ENCODE results near the gene CD209.

DNA sequence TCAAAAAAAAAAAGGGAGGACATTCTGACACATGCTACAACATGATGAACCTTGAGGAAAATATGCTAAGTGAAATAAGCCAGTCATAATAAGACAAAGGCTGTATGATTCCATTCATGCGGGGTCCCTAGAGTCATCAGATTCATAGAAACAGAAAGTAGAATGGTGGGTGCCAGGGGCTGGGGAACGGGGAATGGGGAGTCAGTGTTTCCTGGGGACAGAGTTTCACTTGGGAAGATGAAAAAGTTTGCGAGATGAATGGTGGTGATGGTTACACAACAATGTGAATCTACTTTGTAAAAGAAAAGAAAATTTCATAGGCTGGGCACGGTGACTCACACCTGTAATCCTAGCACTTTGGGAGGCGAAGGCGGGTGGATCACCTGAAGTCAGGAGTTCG is 9.3 kb downstream of the CD209 start:
- TF ChIP-seq, protein P1, sequence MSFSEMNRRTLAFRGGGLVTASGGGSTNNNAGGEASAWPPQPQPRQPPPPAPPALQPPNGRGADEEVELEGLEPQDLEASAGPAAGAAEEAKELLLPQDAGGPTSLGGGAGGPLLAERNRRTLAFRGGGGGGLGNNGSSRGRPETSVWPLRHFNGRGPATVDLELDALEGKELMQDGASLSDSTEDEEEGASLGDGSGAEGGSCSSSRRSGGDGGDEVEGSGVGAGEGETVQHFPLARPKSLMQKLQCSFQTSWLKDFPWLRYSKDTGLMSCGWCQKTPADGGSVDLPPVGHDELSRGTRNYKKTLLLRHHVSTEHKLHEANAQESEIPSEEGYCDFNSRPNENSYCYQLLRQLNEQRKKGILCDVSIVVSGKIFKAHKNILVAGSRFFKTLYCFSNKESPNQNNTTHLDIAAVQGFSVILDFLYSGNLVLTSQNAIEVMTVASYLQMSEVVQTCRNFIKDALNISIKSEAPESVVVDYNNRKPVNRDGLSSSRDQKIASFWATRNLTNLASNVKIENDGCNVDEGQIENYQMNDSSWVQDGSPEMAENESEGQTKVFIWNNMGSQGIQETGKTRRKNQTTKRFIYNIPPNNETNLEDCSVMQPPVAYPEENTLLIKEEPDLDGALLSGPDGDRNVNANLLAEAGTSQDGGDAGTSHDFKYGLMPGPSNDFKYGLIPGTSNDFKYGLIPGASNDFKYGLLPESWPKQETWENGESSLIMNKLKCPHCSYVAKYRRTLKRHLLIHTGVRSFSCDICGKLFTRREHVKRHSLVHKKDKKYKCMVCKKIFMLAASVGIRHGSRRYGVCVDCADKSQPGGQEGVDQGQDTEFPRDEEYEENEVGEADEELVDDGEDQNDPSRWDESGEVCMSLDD (tag by site-specific recombination; IDR thresholded peaks at IDR 0.05): no peak
- TF ChIP-seq, protein P2, sequence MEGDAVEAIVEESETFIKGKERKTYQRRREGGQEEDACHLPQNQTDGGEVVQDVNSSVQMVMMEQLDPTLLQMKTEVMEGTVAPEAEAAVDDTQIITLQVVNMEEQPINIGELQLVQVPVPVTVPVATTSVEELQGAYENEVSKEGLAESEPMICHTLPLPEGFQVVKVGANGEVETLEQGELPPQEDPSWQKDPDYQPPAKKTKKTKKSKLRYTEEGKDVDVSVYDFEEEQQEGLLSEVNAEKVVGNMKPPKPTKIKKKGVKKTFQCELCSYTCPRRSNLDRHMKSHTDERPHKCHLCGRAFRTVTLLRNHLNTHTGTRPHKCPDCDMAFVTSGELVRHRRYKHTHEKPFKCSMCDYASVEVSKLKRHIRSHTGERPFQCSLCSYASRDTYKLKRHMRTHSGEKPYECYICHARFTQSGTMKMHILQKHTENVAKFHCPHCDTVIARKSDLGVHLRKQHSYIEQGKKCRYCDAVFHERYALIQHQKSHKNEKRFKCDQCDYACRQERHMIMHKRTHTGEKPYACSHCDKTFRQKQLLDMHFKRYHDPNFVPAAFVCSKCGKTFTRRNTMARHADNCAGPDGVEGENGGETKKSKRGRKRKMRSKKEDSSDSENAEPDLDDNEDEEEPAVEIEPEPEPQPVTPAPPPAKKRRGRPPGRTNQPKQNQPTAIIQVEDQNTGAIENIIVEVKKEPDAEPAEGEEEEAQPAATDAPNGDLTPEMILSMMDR (tag by site-specific recombination; IDR thresholded peaks at IDR 0.05): no peak
- TF ChIP-seq ZNF24 (tag by site-specific recombination; IDR thresholded peaks at IDR 0.05): no peak
- no peak for TF ChIP-seq ZNF624 (tag by site-specific recombination; IDR thresholded peaks at IDR 0.05)
- no peak for TF ChIP-seq SP7 (tag by site-specific recombination; IDR thresholded peaks at IDR 0.05)
- TF ChIP-seq, protein P3, sequence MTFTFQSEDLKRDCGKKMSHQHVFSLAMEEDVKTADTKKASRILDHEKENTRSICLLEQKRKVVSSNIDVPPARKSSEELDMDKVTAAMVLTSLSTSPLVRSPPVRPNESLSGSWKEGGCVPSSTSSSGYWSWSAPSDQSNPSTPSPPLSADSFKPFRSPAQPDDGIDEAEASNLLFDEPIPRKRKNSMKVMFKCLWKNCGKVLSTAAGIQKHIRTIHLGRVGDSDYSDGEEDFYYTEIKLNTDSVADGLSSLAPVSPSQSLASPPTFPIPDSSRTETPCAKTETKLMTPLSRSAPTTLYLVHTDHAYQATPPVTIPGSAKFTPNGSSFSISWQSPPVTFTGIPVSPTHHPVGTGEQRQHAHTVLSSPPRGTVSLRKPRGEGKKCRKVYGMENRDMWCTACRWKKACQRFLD (tag by site-specific recombination; IDR thresholded peaks at IDR 0.05): no peak
- no peak for TF ChIP-seq ZNF10 (tag by site-specific recombination; IDR thresholded peaks at IDR 0.05)
- TF ChIP-seq, protein P4, sequence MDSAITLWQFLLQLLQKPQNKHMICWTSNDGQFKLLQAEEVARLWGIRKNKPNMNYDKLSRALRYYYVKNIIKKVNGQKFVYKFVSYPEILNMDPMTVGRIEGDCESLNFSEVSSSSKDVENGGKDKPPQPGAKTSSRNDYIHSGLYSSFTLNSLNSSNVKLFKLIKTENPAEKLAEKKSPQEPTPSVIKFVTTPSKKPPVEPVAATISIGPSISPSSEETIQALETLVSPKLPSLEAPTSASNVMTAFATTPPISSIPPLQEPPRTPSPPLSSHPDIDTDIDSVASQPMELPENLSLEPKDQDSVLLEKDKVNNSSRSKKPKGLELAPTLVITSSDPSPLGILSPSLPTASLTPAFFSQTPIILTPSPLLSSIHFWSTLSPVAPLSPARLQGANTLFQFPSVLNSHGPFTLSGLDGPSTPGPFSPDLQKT (IDR thresholded peaks at IDR 0.05; ENCODE audit: borderline replicate concordance, low read depth, low read length): no peak
- TF ChIP-seq, protein P5, sequence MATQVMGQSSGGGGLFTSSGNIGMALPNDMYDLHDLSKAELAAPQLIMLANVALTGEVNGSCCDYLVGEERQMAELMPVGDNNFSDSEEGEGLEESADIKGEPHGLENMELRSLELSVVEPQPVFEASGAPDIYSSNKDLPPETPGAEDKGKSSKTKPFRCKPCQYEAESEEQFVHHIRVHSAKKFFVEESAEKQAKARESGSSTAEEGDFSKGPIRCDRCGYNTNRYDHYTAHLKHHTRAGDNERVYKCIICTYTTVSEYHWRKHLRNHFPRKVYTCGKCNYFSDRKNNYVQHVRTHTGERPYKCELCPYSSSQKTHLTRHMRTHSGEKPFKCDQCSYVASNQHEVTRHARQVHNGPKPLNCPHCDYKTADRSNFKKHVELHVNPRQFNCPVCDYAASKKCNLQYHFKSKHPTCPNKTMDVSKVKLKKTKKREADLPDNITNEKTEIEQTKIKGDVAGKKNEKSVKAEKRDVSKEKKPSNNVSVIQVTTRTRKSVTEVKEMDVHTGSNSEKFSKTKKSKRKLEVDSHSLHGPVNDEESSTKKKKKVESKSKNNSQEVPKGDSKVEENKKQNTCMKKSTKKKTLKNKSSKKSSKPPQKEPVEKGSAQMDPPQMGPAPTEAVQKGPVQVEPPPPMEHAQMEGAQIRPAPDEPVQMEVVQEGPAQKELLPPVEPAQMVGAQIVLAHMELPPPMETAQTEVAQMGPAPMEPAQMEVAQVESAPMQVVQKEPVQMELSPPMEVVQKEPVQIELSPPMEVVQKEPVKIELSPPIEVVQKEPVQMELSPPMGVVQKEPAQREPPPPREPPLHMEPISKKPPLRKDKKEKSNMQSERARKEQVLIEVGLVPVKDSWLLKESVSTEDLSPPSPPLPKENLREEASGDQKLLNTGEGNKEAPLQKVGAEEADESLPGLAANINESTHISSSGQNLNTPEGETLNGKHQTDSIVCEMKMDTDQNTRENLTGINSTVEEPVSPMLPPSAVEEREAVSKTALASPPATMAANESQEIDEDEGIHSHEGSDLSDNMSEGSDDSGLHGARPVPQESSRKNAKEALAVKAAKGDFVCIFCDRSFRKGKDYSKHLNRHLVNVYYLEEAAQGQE (tag by site-specific recombination; IDR thresholded peaks at IDR 0.05): no peak
- no peak for TF ChIP-seq HOXC10 (CRISPR knock-in tag; IDR thresholded peaks at IDR 0.05)
- no peak for TF ChIP-seq ZNF324 (tag by site-specific recombination; IDR thresholded peaks at IDR 0.05)
- no peak for TF ChIP-seq HOXA7 (CRISPR knock-in tag; IDR thresholded peaks at IDR 0.05; ENCODE audit: borderline replicate concordance)

All from HEK293 (cell line).